HL-60 (cell line): Measurements from ENCODE around the gene ITPRIP.

Experiments used
- GABPA ChIP-seq: IDR thresholded peaks from 2 replicates; pipeline ENCODE4 v1.6.1; 2012; ENCODE audit warnings: low read depth
- POLR2AphosphoS5 ChIP-seq: IDR thresholded peaks from 2 replicates; pipeline ENCODE4 v1.6.1; 2012; ENCODE audit warnings: low read depth
- REST ChIP-seq: IDR thresholded peaks from 2 replicates; pipeline ENCODE4 v1.6.1; 2012; ENCODE audit warnings: low read depth; ENCODE audit not compliant: insufficient replicate concordance
- SPI1 ChIP-seq: IDR thresholded peaks from 2 replicates; pipeline ENCODE4 v1.6.1; 2012; ENCODE audit warnings: low read depth, mild to moderate bottlenecking, borderline replicate concordance
- TF ChIP-seq, protein P1 (sequence below): IDR thresholded peaks from one replicate; pipeline ENCODE4 v1.5.1; 2011; ENCODE audit warnings: low read length, control low read depth, inconsistent platforms; ENCODE audit not compliant: insufficient read depth

GRCh38 chr10:104351061-104351702 lies 12.9 kb upstream of the ITPRIP start:
- TF ChIP-seq POLR2AphosphoS5 (no peak), GABPA (no peak), REST (no peak), SPI1 (no peak)
- TF ChIP-seq, protein P1, sequence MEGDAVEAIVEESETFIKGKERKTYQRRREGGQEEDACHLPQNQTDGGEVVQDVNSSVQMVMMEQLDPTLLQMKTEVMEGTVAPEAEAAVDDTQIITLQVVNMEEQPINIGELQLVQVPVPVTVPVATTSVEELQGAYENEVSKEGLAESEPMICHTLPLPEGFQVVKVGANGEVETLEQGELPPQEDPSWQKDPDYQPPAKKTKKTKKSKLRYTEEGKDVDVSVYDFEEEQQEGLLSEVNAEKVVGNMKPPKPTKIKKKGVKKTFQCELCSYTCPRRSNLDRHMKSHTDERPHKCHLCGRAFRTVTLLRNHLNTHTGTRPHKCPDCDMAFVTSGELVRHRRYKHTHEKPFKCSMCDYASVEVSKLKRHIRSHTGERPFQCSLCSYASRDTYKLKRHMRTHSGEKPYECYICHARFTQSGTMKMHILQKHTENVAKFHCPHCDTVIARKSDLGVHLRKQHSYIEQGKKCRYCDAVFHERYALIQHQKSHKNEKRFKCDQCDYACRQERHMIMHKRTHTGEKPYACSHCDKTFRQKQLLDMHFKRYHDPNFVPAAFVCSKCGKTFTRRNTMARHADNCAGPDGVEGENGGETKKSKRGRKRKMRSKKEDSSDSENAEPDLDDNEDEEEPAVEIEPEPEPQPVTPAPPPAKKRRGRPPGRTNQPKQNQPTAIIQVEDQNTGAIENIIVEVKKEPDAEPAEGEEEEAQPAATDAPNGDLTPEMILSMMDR, result no peak
